GM04504 (cell line): ENCODE data around the gene MAPRE3.
A peak's percentile ranks its signal among the peaks of the same experiment; 100 is the strongest.
"Not testable (repeated sequence)": the region's sequence is repeated elsewhere in the genome, so short reads cannot be mapped to it uniquely, and the experiment has no call there.

ENCODE experiments used
- DNase-seq: peaks from one replicate; pipeline ENCODE4 v3.0.0-alpha.2; 2012; ENCODE audit warnings: low read depth

The MAPRE3 gene

DNA sequence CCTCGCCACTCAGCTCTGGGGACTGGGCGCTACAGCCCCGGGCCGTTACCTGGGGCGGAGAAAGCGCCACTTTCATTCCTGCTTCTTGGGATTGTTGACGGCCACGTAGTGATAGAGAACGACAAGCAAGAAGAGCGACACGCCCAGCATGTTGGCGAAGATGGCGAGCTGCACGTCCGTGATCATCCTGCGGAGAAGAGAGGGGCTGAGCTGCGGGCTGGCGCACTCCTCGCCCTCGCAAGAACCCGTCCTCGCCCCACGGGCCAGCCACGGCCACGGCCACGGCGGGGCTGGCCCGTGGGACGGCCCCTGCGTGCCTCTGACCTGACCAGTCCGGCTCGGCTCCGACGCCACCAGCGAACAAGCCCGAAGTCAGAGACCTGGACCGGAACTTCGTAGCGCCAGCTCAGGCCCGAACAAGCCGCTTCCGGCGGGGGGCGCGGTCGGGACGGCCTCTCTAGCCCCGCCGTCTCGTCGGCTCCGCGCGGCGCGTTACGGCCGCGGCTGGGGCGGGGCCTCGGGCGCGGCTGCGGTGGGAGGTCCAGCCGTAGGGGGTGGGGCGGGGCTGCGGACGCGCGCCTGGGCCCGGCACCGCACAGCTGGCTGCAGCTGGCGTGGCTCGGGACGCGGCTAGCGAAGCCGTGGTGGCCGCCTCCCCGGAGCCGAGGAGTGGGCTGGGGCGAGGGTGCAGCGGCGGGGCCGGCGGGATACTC, 101.0 kb downstream of the MAPRE3 start, which contains the start of gene OST4:
OST4 (minus strand) TSS at position 378 of the 713 bp plus-strand sequence.
- DNase-seq: peak; percentile 76

DNA sequence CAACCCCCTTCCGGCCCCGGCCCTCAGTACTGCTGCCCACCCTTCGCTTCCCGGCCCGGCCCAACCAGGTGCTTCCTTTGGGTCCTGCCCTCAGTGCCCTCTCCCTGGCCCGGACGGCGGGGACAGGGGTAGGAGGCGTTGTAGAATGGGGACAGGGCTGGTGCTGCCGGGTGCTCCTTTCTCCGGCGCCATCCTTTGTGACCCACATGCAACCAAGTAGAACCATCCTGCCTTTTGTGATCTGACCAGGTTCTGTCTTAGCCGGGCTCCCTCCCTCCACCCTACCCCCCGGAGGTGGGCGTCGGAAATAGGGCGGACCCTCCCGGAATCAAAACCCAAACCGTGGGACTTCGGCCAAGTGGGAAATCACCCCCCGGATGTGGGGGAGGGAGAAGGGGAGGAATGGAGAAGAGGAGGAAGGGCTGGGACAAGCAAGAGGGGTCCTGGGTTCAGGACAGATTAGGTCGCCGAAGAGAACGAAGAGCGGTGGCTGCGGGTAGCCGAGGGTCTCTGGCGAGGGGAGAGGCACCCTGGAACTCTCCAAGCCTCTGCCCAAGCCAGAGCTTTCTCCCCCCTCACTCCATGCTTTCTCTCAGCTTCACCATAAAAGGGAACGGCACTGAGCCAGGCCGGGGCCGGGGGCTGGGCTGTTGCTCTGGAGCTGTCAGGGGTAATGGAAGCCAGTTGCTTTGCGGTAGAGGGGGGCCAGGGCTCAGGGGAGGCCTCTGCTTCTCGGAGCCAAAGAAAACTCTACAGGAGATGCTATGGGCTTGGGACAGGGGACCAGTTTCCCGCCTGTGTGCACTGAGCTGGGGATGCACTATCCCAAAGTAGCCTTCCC, 101.8 kb downstream of the MAPRE3 start:
- no peak for DNase-seq

DNA sequence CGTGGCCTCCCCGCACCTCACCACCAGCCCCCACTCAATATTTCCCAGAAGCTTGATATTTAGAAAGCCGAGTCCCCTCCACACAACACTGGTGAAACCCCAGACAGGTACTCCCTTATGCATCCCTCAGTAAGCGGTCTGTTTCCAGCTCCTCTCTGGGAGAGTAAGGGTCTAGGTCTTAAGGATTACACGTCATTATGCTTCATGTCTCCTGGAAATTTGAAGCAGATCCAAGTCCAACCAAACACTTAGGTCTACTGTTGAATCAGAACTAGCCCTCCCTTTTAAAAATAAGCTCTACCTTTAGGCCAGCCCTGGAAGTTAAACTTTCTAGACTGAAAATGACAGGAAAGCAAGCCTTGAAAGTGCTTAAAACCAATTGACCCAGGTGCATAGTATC, 102.5 kb downstream of the MAPRE3 start:
- no peak for DNase-seq

DNA sequence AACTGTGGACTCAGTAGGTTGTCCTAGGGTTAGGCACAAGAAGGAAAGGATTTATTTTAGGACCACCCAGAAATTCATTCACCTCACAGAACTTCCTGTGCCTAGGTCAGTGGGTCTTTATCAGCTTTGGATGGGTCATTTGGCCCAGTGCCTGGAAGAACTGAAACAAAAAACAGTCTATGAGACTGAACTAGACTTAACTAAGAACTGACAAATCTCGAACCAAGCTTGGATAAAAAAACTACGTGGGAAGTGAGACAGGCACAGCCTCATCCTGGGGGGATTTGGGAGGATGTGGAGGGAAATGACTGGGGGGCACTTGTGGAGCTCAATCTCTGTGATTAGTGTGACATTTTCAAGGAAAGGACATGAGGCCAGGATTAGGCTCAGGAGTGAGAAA, 103.3 kb downstream of the MAPRE3 start:
- no peak for DNase-seq

DNA sequence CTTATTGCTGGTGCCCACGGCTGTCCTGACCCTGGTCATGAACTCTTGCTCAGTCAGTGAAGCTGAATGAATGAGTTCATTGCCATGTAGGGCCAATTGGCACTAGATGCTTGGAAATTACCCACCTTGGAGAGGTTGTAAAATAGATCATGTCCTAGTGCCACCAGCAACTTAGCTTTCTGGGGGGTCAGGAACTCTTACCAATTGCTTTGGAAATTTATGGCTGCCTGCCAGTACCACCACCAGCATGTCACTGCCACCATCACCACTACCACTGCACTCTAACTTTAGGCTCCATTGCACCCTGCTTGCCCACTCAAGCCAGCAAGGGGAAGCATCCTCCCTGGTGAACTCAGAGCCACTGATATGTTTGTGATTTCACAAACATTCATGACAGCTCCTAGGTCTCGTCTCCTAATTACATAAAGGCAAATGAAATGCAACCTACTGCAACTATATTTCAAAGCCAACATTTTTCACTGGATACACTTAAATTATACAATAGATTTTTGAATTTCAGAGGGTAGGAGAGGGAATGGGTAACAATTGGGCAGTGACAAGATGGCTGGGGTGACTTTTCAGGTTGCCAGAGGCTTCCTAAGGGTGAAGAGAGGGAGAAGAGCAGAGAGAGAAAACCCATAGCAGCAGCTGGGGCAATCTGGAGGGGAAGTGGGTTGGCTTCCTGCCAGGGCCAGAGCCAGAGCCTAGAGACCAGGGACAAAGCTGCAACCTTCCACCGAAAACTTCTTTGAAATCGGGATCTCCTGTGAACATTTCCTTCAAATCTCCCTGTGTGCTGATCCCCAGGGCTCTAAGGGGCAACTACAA, 104.5 kb downstream of the MAPRE3 start:
- DNase-seq: no peak

DNA sequence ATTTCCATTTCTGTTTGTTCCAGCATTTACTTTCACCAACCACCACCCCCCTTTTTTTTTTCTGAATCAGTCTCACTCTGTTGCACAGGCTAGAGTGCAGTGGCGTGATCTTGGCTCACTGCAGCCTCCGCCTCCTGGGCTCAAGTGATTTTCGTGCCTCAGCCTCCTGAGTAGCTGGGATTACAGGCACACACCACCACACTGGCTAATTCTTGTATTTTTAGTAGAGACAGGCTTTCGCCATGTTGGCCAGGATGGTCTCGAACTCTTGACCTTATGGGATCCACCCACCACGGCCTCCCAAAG, 105.1 kb downstream of the MAPRE3 start:
- DNase-seq: not testable (repeated sequence)

DNA sequence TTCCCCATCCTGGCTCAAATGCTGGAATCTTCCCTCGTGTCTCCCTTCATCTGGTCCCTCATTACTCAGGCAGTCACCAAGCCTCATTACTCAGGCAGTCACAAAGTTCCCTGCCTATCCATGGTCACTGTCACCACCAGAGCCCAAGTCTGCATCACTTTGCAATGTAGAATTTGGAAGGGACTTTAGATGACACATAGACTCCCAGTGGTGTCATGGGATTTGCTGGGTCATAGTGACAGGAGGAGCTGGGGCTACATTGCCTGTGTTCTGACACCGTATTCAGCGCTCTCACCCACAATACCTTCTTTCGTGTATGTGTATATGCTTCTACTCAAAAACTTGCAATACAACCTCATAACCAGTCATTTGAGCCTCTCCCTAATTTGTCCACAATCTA, 105.9 kb downstream of the MAPRE3 start:
- no peak for DNase-seq
